NCI-H446 (cell line): Measurements from ENCODE around the gene MRPL4.
A peak's percentile ranks its signal among the peaks of the same experiment; 100 is the strongest.

Source experiments
- DNase-seq, 2 experiments: peaks; one replicate each; lab custom pipeline; 2025; lab: John Stamatoyannopoulos, UW

MRPL4 gene

DNA sequence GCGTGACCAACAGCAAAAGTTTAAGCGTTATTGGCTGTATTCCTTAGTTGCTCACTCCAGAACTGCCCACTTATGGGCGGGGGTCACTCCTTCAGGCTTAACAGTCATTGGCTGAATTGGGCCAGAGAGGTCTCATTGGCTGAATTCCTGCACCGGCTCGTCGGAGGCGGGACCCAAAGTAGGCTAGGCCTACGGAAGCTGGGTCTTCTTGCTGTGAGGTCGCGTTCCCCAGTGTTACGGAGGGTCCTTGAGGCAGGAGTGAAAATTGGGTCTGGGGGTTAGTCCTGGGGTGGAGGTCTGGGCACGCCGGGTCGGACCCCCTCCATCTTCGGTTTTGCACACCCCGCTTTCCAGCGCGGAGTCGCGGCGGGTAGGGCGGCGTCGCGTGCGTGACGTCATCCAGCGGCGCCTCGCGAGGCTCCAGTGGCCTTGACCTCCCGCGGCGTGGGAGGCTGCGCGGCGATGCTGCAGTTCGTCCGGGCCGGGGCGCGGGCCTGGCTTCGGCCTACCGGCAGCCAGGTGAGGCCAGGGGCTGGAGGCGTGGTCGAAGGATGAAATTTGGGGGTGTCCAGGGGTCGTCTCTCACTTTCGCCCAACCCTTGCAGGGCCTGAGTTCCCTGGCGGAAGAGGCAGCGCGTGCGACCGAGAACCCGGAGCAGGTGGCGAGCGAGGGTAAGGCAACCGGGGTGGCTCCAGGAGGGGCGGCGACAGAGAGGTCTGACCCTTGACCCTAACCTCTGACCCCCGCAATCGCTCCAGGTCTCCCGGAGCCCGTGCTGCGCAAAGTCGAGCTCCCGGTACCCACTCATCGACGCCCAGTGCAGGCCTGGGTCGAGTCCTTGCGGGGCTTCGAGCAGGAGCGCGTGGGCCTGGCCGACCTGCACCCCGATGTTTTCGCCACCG, at the start of gene MRPL4:
TSS of gene MRPL4 (plus strand) at position 423 of the 903 bp plus-strand sequence. CDS start at position 463, 40 bp downstream.
- peak; percentile 96 to 99 for DNase-seq

DNA sequence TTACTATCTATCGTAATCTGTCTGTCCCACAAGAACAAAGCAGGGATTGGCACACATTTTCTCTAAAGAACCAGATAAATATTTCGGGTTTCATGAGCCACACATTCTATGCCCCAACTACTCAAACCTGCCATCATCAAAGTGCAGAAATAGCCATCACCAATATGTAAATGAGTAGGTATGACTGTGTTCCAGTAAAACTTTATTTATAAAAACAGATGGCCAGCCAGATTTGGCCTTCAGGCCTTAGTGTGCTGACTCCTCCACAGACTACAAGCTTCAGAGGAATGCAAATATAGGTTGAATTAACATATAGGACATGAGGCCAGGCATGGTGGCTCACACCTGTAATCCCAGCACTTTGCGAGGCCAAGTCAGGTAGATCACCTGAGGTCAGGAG, 48.3 kb upstream of the MRPL4 start:
- DNase-seq: no peak

DNA sequence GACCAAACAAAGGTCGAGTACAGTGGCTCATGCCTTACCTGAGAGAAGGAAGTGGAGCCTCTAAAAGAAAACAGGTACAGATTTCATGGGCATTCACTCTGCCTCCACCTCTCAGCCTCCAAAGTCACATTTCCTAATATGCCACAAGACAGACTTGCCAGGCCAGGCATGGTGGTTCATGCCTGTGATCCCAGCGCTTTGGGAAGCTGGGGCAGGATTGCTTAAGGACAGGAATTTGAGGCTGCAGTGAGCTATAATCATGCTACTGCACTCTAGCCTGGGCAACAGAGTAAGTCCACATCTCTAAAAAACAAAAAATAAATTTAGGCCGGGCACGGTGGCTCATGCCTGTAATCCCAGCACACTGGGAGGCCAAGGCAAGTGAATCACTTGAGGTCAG, 46.4 kb upstream of the MRPL4 start:
- no peak for DNase-seq

DNA sequence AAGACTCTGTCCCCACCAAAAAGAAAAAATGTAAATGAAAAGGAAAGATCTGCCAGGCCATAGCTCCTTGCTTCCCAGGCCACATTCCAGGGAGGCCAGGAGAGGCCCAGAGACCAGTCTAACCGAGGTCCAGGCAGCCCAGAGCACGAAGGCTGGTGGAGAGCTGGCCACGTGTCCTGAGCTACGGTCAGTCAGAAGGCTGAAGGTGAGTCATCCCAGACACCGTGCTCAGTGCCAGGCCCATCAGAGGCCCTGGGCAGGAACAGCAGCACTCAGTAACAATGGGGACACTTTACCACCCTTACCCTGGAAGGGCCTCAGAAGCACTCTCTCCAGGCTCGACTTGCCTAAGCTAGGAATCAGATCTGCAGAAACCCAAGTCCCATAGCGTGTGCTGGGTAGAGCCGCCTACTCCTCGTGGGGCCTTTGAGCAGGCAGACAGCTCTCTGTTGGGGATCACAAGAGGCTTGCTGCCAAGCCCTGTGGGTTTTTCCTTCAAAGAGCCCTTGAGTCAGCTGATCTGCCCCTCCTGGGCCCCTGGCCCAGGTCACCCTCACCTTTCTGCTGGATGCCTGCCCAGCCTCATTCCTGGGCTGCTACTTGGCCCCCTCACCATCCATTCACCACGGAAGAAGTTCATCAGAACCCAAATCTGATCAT, 45.7 kb upstream of the MRPL4 start:
- no peak for DNase-seq

DNA sequence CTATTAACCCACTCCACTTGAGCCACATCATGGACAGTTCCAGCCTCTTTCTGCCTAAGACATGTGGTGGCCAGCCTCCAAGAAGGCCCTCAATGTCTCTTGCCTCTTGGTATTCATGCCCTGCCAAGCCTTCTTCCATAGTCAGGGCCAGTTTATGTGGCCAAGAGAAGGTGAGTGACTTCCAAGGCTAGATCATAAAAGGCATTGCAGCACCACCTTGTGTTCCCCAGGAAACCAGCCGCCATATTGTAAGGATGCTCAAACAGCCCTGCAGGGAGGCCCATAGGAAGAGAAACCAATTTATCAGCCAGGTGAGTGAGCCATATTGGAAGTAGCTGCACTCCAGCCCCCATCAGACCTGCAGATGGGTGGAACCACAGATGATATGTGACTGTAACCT, 45.0 kb upstream of the MRPL4 start:
- DNase-seq: no peak

DNA sequence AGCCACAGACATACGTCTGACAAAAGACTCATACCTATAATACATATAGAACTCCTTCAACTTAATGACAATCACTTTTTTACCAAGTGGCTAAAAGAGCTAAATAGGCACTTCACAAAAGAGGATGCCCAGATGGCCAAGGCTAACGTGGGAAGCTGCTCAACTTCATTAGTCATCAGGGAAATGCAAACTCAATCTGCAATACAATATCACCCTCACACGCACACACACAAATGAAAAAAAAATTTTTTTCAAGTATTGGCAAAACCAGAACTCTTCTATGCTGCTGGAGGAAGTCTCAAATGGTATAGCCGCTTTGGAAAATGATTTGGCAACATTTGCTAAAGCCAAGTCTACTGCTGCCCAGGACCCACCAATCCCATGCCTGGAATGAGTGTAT, 42.7 kb upstream of the MRPL4 start:
- no peak for DNase-seq

DNA sequence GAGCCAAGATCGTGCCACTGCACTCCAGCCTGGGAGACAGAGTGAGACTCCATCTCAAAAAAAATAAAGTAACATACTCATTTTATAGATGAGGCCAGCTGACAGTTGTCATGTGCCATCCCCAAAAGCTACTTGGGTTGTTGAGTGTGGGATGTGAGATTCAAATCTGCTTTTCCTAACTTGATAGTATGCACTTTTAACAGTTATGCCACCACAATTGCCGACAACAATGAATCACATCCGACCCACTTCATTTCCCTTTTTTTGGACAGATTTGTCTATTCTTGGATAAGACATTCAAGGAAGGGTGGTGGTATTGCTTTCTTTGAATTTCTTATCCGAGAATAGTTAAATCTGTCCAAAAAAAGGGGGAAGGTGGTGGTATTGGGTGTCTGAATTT, 41.0 kb upstream of the MRPL4 start:
- DNase-seq: no peak

DNA sequence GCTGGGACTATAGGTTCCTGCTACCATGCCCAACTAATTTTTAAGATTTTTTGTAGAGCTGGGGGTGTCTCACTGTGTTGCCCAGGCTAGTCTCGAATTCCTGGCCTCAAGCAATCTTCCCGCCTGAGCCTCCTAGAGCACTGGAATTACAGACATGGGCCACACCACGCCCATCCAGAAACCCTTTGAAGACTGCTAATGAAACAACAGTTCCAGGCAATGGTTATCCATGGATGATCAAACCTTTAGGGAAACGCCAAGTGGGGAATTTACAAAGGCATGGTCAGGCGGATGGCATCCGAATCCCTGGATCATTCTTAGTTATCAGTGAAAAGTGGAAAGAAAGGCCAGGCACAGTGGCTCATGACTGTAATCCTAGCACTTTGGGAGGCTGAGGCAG, 40.3 kb upstream of the MRPL4 start:
- no peak for DNase-seq

DNA sequence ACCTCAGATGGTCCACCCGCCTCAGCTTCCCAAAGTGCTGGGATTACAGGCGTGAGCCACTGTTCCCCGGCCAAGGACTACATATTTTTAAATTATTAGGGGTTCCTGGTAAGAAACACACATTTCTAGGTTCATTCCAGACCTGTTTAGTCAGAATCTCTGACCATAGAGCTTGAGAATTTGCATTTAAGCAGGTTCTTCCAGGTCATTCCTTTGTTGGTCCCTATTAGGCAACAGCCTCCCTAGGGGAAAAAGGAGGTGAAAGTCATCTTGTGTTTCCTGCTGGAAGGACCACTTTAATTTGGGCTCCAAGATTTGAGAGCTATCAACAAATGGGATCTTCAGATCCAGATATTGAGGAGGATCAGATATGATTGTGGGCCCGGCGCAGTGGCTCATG, 37.2 kb upstream of the MRPL4 start:
- no peak for DNase-seq

DNA sequence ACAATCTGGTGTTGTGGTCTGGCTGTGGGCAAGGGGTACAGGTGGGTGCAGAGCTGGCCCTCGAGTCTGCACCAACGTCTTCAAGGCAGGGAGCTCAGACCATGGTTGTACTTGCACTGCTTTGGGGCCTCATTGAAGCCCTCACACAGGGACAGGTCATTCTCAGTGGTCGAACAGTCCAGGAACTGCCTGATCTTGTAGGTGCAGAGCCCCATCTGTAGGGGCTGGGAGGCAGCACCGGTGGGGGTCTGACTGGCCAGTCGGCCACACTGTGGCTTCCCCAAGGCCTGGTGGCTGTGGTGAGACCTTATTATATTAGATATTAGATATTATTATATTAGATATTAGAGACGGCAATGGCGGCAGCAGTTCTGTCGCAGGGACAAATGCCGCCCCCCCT, 34.9 kb upstream of the MRPL4 start:
- no peak for DNase-seq

DNA sequence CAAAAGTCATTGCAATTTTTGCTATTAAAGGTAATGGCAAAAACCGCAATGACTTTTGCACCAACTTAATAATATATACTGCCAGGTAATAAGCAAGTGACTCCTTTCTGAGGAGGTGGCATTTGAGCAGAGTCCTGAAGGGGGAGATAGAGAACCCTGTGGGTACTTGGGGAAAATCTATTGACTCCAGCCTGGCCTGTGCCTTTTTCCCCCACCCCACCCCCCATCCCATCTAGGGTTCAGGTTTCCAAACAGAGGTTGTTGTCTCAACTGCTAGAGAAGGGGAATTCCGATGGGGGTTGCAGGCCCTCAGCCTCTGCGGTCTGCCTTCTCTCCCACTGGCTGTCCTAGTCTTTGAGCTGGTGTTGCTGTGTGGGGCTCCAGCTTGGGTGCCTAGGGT, 32.3 kb upstream of the MRPL4 start:
- DNase-seq: no peak

DNA sequence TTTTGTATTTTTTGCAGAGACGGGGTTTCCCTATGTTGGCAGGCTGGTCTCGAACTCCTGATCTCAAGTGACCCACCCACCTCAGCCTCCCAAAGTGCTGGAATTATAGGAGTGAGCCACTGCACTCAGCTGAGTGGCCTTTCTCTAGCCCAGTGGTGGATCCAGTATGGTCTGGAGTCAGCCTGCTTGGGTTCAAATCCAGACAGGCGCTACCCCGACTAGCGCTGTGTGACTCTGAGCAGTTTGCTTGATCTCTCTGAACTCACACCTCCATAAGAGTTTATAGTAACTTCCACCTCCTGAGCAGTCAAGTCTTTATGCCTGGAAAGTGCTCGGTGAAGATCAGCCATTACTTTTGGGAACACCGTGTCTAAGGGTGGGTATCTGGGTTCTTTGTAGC, 31.3 kb upstream of the MRPL4 start:
- DNase-seq: no peak

DNA sequence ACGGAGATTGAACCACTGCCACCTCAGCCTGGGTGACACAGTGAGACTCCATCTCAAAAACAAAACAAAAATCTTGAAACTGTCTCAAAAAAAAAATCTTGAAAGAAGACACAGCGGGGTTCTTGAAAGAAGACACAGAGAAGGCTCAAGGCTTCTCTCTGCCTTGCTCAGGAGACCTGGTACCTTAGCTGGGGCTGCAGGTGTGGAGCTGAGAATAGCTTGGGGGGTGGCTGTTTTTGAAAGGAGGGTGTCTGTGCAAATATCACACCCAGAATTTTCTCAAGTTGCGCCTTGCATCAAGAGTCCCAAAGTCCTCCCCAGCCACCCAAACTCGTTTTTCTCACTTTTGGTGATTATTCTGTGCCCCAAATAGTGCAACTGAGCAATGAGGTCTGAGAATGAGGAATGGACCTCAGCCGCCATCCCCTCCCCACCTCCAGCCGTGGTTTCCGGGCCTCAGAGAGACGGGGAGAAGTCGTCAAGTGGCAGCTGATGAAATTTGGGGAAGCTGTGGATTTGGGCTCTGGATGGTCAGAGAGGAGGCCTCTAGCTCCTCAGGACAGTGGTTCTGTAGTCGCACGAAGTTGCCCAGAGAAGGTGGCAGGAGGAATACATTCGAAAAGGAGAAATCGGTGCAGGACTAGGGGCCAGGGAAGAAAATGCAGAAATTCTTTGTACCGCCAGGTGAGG, 29.7 kb upstream of the MRPL4 start:
- DNase-seq: no peak

DNA sequence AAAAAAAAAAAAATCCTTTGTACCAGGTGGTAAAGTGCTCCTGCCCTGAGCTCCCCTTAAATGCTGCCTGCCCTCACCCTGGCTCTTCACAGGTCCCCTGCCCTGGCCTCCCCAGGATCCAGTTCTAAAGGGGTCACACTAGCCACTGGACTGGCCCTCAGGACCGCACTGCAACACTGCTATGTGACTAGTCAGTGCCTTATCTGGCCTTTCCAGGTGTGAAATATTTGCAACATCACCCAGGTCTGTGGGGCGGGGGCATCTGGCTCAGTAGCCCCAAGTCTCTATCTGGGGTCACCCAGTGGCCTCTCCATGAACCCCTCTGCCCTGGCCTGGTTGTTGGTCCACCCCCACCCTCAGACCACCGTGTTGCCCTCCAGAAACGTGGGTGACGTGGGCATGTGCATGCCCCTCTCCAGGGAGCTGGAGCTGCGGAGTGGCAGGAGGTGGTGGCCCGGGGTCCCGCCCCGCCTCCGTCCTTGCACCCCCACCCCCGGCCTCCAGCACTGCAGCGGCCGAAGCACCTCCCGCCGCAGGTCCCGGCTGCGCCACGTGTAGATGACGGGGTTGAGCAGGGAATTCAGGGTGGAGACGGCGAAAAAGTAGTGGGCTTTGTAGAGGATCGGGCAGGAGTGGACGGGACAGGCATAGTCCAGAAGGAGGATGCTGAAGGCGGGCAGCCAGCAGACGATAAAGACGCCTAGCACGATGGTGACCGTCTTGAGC, 28.4 kb upstream of the MRPL4 start:
- DNase-seq: no peak

DNA sequence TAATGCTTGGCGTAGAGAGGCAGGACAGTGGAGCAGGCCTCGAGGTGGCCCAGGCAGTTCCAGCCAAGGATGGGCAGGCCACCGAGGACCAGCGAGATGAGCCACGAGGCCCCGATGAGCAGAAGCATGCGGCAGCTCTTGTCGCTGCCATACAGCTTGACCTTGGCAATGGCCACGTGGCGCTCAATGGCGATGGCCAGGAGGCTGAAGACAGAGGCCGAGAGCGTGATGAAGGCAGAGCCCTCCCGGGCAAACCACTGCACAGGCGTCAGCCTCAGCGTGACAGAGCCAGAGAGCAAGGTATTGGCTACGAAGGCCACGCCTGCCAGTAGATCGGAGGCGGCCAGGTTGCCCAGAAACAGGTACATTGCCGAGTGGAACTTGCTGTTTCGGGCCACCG, 27.7 kb upstream of the MRPL4 start:
- no peak for DNase-seq

DNA sequence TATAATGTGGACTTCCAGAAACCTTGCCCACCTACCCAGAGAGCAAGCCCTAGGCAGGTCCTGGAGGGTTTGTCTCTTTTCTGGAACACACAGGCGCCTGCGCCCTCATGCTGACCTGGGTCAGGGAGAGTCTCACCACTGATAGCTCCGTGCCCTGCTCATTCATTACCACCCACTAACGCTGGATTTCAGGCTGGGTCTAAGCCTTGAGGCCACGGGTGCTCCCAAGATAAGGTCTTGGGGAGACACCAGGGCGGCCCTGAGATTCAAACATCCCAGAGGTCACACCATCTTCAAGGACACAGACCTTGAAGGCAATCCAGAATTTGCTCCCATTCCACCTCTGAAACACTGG, 26.0 kb upstream of the MRPL4 start:
- no peak for DNase-seq

DNA sequence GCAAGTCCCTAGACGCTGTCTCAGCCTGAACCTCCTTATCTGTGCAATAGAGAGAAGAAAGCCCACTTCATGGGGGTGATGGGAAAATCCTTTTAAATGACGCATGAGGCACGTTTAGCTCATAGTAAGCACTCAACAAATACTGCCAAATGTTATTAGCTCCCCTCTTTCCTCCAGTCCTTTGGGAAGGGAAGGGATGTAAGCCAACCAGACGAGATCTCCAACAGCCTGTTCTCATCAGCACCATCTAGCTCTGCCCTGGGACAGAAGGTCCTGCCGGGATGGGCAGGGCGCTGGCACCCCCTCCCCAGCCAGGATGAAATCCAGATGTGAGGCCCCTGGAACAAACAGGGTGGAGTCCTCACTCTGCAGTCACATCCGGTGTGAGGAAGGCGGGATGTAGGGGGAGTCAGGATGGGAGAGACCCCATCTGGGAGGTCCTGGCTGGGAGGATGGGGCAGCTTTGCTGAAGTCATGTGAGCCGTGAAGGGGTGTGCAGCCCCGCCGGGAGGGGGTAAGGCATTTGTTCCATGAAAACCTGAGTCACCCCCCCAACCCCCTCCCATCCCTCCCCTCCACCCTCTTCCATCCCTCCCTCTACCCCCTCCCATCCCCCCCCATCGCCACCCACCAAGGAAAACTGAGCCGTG, 25.5 kb upstream of the MRPL4 start:
- DNase-seq: no peak

DNA sequence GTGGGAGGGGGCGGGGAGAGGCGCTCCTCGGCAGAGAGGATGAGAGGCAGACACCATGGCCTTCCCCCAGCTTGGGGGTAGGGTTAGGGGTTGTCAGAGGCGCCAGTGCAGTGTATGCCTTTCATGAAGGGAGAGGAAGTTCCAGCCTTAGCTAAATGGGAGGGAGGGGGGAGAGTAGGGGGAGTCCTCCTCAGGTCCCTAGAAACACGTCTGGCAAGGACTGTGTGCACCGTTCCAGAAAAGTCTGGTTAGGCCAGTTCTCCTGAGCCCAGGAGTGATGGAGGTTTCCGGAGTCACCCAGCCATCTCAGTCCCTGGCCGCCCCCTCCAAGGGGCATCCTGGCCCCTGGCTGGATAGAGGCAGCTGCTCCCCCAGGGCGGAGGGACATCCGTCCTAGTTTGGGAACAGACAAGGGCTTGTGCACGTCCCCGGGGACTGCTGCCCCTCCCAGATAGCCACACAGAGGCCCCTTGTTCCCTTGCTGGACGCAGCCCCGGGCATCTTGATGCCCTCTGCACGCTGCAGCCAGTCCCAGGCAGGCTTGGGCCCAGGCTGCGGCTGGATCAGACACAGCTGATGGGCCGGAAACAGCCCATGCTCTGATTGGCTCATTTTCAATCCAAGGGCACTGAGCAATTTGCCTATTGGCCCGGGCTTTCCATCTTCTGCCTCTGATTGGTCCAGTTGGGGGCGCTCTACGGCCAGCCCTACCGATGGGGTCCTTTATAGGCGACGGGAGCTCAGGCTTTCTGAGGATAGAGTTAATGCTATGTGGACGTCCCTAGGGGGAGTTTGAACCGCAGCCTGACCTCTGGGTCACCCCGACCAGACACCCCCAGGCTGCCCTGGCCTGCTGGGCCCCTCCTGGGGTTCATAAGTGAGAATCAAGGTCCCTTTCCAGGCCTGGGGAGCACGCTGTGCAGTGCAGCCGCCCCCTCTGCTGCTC, 24.7 kb upstream of the MRPL4 start:
- no peak for DNase-seq

DNA sequence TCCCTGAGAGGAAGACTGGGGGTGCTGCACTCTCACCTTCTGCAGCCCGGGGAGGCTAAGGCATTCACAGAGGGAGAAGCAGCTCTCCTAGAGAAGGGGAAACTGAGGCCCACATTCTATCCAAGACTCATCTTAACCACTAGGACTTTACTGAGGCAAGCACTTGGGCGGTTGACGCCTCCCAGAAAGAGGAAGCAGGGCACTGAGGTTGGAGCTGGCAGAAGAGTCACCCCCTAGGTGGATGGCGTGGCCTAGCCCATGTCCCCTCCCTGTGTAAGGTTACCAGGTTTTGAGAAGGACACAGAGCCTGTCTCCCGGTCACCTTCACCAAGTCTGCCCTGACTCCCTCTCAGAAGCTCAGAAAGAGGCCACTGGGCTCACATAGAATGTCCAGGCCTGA, 23.6 kb upstream of the MRPL4 start:
- no peak for DNase-seq

DNA sequence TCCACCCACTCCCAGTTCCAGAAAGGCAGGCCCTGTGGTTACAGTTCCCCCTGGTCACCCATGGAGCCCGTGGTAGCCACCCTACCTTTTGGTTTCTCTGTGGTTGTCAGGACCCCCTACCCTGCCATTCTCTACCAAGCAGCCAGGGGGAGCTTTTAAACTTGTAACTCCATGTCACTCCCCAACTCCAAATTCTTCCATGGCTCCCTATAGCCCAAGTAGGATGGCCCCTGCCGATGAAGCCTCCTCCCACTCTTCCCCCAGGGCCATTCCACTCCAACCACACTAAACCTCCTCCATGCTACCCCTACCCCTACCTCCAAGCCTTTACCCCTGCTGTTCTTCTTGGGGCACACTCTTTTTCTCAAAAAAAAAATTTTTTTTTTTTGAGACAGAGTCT, 23.1 kb upstream of the MRPL4 start:
- peak; percentile 20 to 52 for DNase-seq
